ENCODE measurements around the gene NOSIP.
A peak's percentile ranks its signal among the peaks of the same experiment; 100 is the strongest.

The NOSIP gene

DNA sequence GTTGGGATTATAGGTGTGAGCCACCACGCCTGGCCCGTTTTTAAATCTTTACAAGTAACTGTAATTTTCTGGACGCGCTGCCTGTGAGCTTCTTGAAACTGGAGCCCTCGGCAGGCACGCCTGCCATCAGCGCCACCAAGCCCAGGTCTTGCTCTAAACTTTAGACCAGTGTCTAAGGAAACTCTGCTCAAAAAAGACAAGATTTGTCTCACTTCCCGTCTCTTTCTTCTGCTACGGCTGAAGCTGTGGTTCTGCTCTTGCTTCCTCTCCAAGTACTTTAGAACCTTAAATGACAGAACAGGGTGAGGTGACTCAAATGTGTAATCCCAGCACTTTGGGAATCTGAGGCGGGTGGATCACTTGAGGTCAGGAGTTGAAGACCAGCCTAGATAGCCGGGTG lies 27.6 kb downstream of the NOSIP start:
- H3K9me3 ChIP-seq (ENCODE audit: severe bottlenecking): no peaks in the 10 kb centered on the region
- peaks cover 36% of the 10 kb centered on the region for H3K36me3 ChIP-seq
- TF ChIP-seq, protein P1, sequence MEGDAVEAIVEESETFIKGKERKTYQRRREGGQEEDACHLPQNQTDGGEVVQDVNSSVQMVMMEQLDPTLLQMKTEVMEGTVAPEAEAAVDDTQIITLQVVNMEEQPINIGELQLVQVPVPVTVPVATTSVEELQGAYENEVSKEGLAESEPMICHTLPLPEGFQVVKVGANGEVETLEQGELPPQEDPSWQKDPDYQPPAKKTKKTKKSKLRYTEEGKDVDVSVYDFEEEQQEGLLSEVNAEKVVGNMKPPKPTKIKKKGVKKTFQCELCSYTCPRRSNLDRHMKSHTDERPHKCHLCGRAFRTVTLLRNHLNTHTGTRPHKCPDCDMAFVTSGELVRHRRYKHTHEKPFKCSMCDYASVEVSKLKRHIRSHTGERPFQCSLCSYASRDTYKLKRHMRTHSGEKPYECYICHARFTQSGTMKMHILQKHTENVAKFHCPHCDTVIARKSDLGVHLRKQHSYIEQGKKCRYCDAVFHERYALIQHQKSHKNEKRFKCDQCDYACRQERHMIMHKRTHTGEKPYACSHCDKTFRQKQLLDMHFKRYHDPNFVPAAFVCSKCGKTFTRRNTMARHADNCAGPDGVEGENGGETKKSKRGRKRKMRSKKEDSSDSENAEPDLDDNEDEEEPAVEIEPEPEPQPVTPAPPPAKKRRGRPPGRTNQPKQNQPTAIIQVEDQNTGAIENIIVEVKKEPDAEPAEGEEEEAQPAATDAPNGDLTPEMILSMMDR (IDR thresholded peaks at IDR 0.05; ENCODE audit: low read depth, low read length): no peak
- H3K27ac ChIP-seq: no peak overlapping the region
- no peaks in the 10 kb centered on the region for H3K27me3 ChIP-seq (ENCODE audit: insufficient read depth, low read depth, severe bottlenecking)
- H3K4me3 ChIP-seq (ENCODE audit: low read depth, low read length): no peak overlapping the region
- no peak for DNase-seq

DNA sequence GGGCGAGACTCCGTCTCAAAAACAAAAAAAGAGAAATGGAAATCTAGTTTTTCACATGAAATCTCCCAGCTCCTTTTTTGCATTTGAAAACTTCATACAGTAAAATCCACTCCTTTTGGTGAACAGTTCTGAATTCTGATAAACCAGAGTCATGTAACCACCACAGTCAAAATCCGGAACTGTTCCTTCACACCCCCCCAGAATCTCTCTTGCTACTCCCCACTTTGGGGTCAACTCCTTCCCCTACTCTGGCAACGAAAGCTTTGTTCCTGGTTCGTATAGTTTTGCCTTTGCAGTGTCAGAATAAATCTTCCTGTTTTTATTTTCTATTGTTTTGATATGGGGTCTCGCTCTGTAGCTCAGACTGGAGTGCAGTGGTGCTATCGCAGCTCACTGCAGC lies 28.8 kb downstream of the NOSIP start:
- no peaks in the 10 kb centered on the region for H3K9me3 ChIP-seq (ENCODE audit: severe bottlenecking)
- TF ChIP-seq, protein P1 (IDR thresholded peaks at IDR 0.05; ENCODE audit: low read depth, low read length): no peak
- no peak overlapping the region for H3K27ac ChIP-seq
- H3K36me3 ChIP-seq: peaks cover 25% of the 10 kb centered on the region
- DNase-seq: no peak
- H3K27me3 ChIP-seq (ENCODE audit: insufficient read depth, low read depth, severe bottlenecking): no peaks in the 10 kb centered on the region
- H3K4me3 ChIP-seq (ENCODE audit: low read depth, low read length): no peak overlapping the region

DNA sequence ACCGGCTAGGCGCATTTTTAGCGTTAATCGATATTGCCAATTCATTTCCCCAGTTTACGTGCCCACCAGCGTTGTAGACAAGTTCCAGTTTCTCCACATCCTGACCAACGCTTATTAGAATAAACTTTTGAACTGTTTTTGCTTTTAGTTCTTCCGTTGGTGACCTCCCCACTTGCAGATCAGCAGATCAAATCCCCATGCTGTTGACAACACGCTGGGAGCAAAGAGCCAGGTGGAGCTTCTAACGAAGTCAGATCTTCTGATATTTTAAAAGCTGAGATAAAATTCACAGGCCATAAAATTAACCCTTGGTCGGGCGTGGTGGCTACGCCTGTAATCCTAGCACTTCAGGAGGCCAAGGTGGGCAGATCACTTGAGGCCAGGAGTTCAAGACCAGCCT lies 31.3 kb downstream of the NOSIP start:
- TF ChIP-seq, protein P1 (IDR thresholded peaks at IDR 0.05; ENCODE audit: low read depth, low read length): no peak
- no peaks in the 10 kb centered on the region for H3K27me3 ChIP-seq (ENCODE audit: insufficient read depth, low read depth, severe bottlenecking)
- H3K27ac ChIP-seq: no peak overlapping the region
- DNase-seq: no peak
- H3K36me3 ChIP-seq: peaks cover 4% of the 10 kb centered on the region
- H3K9me3 ChIP-seq (ENCODE audit: severe bottlenecking): no peaks in the 10 kb centered on the region
- no peak overlapping the region for H3K4me3 ChIP-seq (ENCODE audit: low read depth, low read length)

DNA sequence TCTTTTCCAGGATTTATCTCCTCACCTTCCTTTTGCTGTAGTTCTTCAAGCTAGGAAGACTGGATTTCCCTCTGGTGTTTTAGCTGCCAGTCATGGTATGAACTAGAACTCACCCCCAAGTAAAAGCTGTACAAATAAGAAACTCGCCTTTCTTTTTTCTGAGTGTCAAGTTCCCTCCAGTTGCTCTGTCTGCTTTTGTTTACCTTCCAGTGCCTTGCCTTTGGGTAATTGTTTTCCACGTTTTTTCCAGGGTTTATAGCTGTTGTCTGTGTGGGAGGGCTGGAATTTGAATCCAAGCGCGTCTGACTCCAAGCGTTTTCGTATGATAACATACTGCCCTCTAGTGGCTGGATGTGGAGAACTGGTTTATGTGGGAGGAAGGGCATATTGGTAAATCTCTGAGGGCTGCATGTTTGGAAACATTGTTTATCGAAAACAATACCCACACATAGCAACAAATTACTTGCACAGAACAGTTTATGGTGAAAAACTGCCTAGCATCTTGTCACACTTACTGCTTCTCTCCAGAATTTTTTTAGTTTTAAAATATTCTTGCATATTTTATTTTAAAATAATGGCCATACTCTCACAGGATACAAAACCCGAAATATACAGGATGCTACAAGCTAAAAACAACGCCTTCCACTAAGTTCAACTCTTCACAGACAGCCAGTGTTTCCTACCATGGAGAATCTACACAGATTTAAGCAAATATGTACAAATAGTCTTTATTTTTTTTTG lies 33.4 kb downstream of the NOSIP start:
- H3K4me3 ChIP-seq (ENCODE audit: low read depth, low read length): no peak overlapping the region

GRCh38 chr19:49544154-49544553 lies 36.2 kb downstream of the NOSIP start:
- H3K27ac ChIP-seq: no peak overlapping the region
- H3K36me3 ChIP-seq: peaks cover 1% of the 10 kb centered on the region; the same call in 1 of the 2 replicates
- no peaks in the 10 kb centered on the region for H3K9me3 ChIP-seq (ENCODE audit: severe bottlenecking)
- DNase-seq: no peak
- H3K27me3 ChIP-seq (ENCODE audit: insufficient read depth, low read depth, severe bottlenecking): no peaks in the 10 kb centered on the region
- TF ChIP-seq, protein P1 (IDR thresholded peaks at IDR 0.05; ENCODE audit: low read depth, low read length): no peak
- no peak overlapping the region for H3K4me3 ChIP-seq (ENCODE audit: low read depth, low read length)

More for the DNA sequence above, 33.4 kb downstream of the NOSIP start:
- Histone ChIP-seq H3K27me3 (ENCODE audit: insufficient read depth, low read depth, severe bottlenecking) (no peaks in the 10 kb centered on the region), H3K9me3 (ENCODE audit: severe bottlenecking) (no peaks in the 10 kb centered on the region), H3K36me3 (no peaks in the 10 kb centered on the region), H3K27ac (no peak overlapping the region)
- TF ChIP-seq, protein P1 (IDR thresholded peaks at IDR 0.05; ENCODE audit: low read depth, low read length): peak; percentile 59
- DNase-seq: peak; percentile 70

DNA sequence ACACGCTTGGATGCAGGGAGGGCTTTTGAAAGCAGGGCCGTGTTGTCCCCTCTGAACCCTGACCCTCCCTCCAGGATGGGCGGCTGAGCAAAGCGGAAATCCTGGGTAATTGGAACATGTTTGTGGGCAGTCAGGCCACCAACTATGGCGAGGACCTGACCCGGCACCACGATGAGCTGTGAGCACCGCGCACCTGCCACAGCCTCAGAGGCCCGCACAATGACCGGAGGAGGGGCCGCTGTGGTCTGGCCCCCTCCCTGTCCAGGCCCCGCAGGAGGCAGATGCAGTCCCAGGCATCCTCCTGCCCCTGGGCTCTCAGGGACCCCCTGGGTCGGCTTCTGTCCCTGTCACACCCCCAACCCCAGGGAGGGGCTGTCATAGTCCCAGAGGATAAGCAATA lies 37.3 kb downstream of the NOSIP start:
- Histone ChIP-seq H3K27me3 (ENCODE audit: insufficient read depth, low read depth, severe bottlenecking) (no peaks in the 10 kb centered on the region), H3K4me3 (ENCODE audit: low read depth, low read length) (no peak overlapping the region), H3K36me3 (peaks cover 5% of the 10 kb centered on the region), H3K9me3 (ENCODE audit: severe bottlenecking) (no peaks in the 10 kb centered on the region), H3K27ac (no peak overlapping the region)
- TF ChIP-seq, protein P1 (IDR thresholded peaks at IDR 0.05; ENCODE audit: low read depth, low read length): no peak
- DNase-seq: no peak

All from WERI-Rb-1 (cell line).